Lung microvascular endothelial cell (primary cell): ENCODE measurements around the gene SPATA45. TPM values are rescaled to one million over a fixed set of nuclear protein-coding genes. Genes with fewer than 3 reads are reported as not detected.
"Not testable (repeated sequence)": the region's sequence is repeated elsewhere in the genome, so short reads cannot be mapped to it uniquely, and the experiment has no call there.

Experiments used
- DNase-seq, 2 donors: peaks; one replicate each; pipeline versions ENCODE4 v3.0.0 to v3.0.0-alpha.2; 2010; ENCODE audit warnings: low read depth in 2 of 2
- total RNA-seq: library from RNA; depleted of rRNA; stranded (reverse); fragments of >200 nt; gene quantifications from 2 replicates; pipeline ENCODE4 v1.2.1, GENCODE V29; 2014

SPATA45 gene
- total RNA-seq, 1 donor from 2014 or later, result not detected

- not testable (repeated sequence) for DNase-seq
These were observed 13.9 kb downstream of the SPATA45 start for GRCh38 chr1:212833211-212834207.

- no peak for DNase-seq
These were observed 19.1 kb downstream of the SPATA45 start for GRCh38 chr1:212828395-212828794.

- DNase-seq, result no peak
These were observed 19.6 kb downstream of the SPATA45 start for GRCh38 chr1:212827831-212828278.

- DNase-seq, result no peak
These were observed 20.2 kb downstream of the SPATA45 start for GRCh38 chr1:212827171-212827776.

- no peak for DNase-seq
These were observed 21.5 kb downstream of the SPATA45 start for GRCh38 chr1:212825798-212826452.

- no peak for DNase-seq
These were observed 23.2 kb downstream of the SPATA45 start for GRCh38 chr1:212824201-212824600.

GRCh38 chr1:212822956-212823355 lies 24.5 kb downstream of the SPATA45 start:
- no peak for DNase-seq

- no peak for DNase-seq
These were observed 26.5 kb downstream of the SPATA45 start for GRCh38 chr1:212820969-212821368.

- DNase-seq, result peak; percentile 62 to 65
These were observed 27.7 kb downstream of the SPATA45 start for GRCh38 chr1:212819726-212820125.

- DNase-seq, result no peak
These were observed 30.7 kb downstream of the SPATA45 start for GRCh38 chr1:212816567-212817278.

- peak; percentile 19 to 43 for DNase-seq
These were observed 32.7 kb downstream of the SPATA45 start for GRCh38 chr1:212814537-212815334.

- no peak for DNase-seq
These were observed 41.7 kb downstream of the SPATA45 start for GRCh38 chr1:212805767-212806166.

GRCh38 chr1:212797681-212798080 lies 49.8 kb downstream of the SPATA45 start:
- DNase-seq, result no peak

GRCh38 chr1:212794561-212795014 lies 52.9 kb downstream of the SPATA45 start:
- DNase-seq, result peak; percentile 22 to 26

- no peak for DNase-seq
These were observed 55.0 kb downstream of the SPATA45 start for GRCh38 chr1:212792396-212792908.

GRCh38 chr1:212791676-212792395 lies 55.6 kb downstream of the SPATA45 start, which contains the start of the genes NSL1 and TATDN3:
NSL1 (minus strand) TSS chr1:212791777; CDS start chr1:212791763, 14 bp downstream.
TATDN3 (plus strand) TSS chr1:212791894; CDS start chr1:212791922, 28 bp downstream.
- peak; percentile 94 to 96 for DNase-seq

GRCh38 chr1:212791261-212791675 lies 56.2 kb downstream of the SPATA45 start:
- no peak for DNase-seq

GRCh38 chr1:212785871-212786270 lies 61.6 kb downstream of the SPATA45 start:
- no peak for DNase-seq

GRCh38 chr1:212783976-212784375 lies 63.5 kb downstream of the SPATA45 start:
- no peak for DNase-seq
